WTC11 (cell line): ENCODE data around the gene ZFP91. TPM values are rescaled to one million over a fixed set of nuclear protein-coding genes. Genes with fewer than 3 reads are reported as not detected.

ENCODE experiments used
- ATAC-seq: fragments of 200-7000 bp; cut with Tn5 transposase; 2 replicates; pipeline ENCODE4 v1.10.0; 2021; ENCODE audit warnings: mild to moderate bottlenecking, moderate library complexity
- CTCF ChIA-PET: fragments of 300-600 bp; sonication (Branson Sonifier 250); formaldehyde crosslinking; loops from one replicate; lab custom pipeline; 2021; ENCODE audit warnings: antibody characterized with exemption; lab: Charles Lee
- POLR2A ChIA-PET: fragments of 350-600 bp; sonication (Branson Sonifier 250); formaldehyde crosslinking; loops from one replicate; lab custom pipeline; 2021; ENCODE audit warnings: antibody characterized with exemption; lab: Charles Lee
- DNase-seq: peaks from one replicate; pipeline ENCODE4 v3.0.0; 2021; ENCODE audit warnings: low spot score
- H3K27ac Mint-ChIP-seq: 2 replicates; pipeline ENCODE4 v1.8.0; 2021; ENCODE audit warnings: mixed read lengths
- H3K27me3 Mint-ChIP-seq: 2 replicates; pipeline ENCODE4 v1.8.0; 2021; ENCODE audit warnings: low read depth, mild to moderate bottlenecking, moderate library complexity, mixed read lengths
- H3K36me3 Mint-ChIP-seq: 2 replicates; pipeline ENCODE4 v1.8.0; 2021; ENCODE audit warnings: mixed read lengths
- H3K4me1 Mint-ChIP-seq: 2 replicates; pipeline ENCODE4 v1.8.0; 2022; ENCODE audit warnings: mixed read lengths
- H3K4me3 Mint-ChIP-seq: 2 replicates; pipeline ENCODE4 v1.8.0; 2021; ENCODE audit warnings: mild to moderate bottlenecking, moderate library complexity, mixed read lengths
- H3K9me3 Mint-ChIP-seq: 2 replicates; pipeline ENCODE4 v1.8.0; 2021; ENCODE audit warnings: mixed read lengths
- ATF6 ChIP-seq: sonication (generic); formaldehyde crosslinking; IDR thresholded peaks from 2 replicates; pipeline ENCODE4 v1.8.1; 2023; ENCODE audit warnings: mild to moderate bottlenecking, missing genetic modification reagents
- CDX4 ChIP-seq: fragments of 250-450 bp; sonication (Bioruptor Pico); IDR thresholded peaks from 2 replicates; pipeline ENCODE4 v1.9.0; 2021; ENCODE audit warnings: moderate library complexity, mild to moderate bottlenecking, inconsistent platforms, borderline replicate concordance
- E2F4 ChIP-seq: sonication (generic); formaldehyde crosslinking; IDR thresholded peaks from 2 replicates; pipeline ENCODE4 v1.8.1; 2022; ENCODE audit warnings: low read depth, mild to moderate bottlenecking, moderate library complexity, missing genetic modification reagents, borderline replicate concordance
- E2F5 ChIP-seq: sonication (generic); formaldehyde crosslinking; IDR thresholded peaks from 2 replicates; pipeline ENCODE4 v1.8.1; 2022; ENCODE audit warnings: mild to moderate bottlenecking, moderate library complexity, missing genetic modification reagents
- ELF4 ChIP-seq: sonication (generic); formaldehyde crosslinking; IDR thresholded peaks from 2 replicates; pipeline ENCODE4 v1.8.1; 2022; ENCODE audit warnings: low read depth, mild to moderate bottlenecking, moderate library complexity, missing genetic modification reagents
- ESRRA ChIP-seq: sonication (generic); formaldehyde crosslinking; IDR thresholded peaks from 2 replicates; pipeline ENCODE4 v1.8.1; 2022; ENCODE audit warnings: mild to moderate bottlenecking, missing genetic modification reagents, borderline replicate concordance
- ETV6 ChIP-seq: sonication (generic); formaldehyde crosslinking; IDR thresholded peaks from 2 replicates; pipeline ENCODE4 v1.8.1; 2022; ENCODE audit warnings: mild to moderate bottlenecking, missing genetic modification reagents
- MLX ChIP-seq: sonication (generic); formaldehyde crosslinking; IDR thresholded peaks from 2 replicates; pipeline ENCODE4 v1.8.1; 2023; ENCODE audit warnings: mild to moderate bottlenecking, missing genetic modification reagents, moderate library complexity
- SMAD3 ChIP-seq: sonication (generic); formaldehyde crosslinking; IDR thresholded peaks from 2 replicates; pipeline ENCODE4 v1.8.0; 2022; ENCODE audit warnings: missing genetic modification reagents, mild to moderate bottlenecking, borderline replicate concordance
- total RNA-seq: library from RNA; stranded (reverse); gene quantifications from 3 replicates; pipeline ENCODE4 v1.2.3, GENCODE V29; 2021
- TF ChIP-seq, protein P1 (sequence below): sonication (generic); formaldehyde crosslinking; IDR thresholded peaks from 2 replicates; pipeline ENCODE4 v1.8.0; 2023; ENCODE audit warnings: missing genetic modification reagents, mild to moderate bottlenecking, borderline replicate concordance
- TF ChIP-seq, protein P2 (sequence below): sonication (generic); formaldehyde crosslinking; IDR thresholded peaks from 2 replicates; pipeline ENCODE4 v1.8.0; 2022; ENCODE audit warnings: missing genetic modification reagents

ZFP91 gene
- total RNA-seq, 1 experiment from 2014 or later = 28.1 TPM

DNA sequence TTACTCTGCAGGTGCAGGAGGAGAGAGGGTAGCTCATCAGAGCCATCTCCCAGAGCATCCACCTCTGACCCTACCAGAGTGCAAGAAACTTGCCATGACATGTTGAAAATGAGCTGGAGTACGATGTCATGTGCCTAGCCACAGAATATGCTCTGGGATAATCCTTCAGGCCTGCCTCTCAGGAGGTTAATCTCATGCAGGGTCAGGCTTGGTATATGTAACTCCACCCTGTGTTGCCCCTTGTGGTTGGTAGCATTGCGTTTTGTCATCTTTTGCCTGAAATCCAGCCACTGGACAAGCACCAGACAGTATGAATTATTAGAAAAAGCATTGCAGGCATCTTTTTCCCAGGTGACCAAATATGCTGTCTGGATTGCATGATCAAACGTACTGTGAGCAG lies 79.8 kb downstream of the ZFP91 start:
- no peak overlapping the region for H3K27ac Mint-ChIP-seq
- H3K4me1 Mint-ChIP-seq = peaks cover 8% of the 10 kb centered on the region
- ATAC-seq (no peak), DNase-seq (no peak)
- H3K27me3 Mint-ChIP-seq = no peaks in the 10 kb centered on the region; the same call in 1 of the 2 replicates
- ChIA-PET POLR2A (no interaction called here), CTCF (interaction anchor here (1.3 to 1.8 kb wide), 3 partner anchors 242 to 400 kb away, joined by 3 to 8 read pairs (median 5); no protein-coding TSS in a partner anchor)
- no peak overlapping the region for H3K4me3 Mint-ChIP-seq
- H3K9me3 Mint-ChIP-seq = peaks cover 8% of the 10 kb centered on the region
- no peaks in the 10 kb centered on the region for H3K36me3 Mint-ChIP-seq
- TF ChIP-seq E2F4 (no peak), ETV6 (CRISPR knock-in tag) (no peak), E2F5 (CRISPR knock-in tag) (no peak), ESRRA (CRISPR knock-in tag) (no peak), ATF6 (CRISPR knock-in tag) (no peak), CDX4 (CRISPR knock-in tag) (no peak), ELF4 (no peak), MLX (CRISPR knock-in tag) (no peak), SMAD3 (CRISPR knock-in tag) (no peak)
- TF ChIP-seq, protein P1, sequence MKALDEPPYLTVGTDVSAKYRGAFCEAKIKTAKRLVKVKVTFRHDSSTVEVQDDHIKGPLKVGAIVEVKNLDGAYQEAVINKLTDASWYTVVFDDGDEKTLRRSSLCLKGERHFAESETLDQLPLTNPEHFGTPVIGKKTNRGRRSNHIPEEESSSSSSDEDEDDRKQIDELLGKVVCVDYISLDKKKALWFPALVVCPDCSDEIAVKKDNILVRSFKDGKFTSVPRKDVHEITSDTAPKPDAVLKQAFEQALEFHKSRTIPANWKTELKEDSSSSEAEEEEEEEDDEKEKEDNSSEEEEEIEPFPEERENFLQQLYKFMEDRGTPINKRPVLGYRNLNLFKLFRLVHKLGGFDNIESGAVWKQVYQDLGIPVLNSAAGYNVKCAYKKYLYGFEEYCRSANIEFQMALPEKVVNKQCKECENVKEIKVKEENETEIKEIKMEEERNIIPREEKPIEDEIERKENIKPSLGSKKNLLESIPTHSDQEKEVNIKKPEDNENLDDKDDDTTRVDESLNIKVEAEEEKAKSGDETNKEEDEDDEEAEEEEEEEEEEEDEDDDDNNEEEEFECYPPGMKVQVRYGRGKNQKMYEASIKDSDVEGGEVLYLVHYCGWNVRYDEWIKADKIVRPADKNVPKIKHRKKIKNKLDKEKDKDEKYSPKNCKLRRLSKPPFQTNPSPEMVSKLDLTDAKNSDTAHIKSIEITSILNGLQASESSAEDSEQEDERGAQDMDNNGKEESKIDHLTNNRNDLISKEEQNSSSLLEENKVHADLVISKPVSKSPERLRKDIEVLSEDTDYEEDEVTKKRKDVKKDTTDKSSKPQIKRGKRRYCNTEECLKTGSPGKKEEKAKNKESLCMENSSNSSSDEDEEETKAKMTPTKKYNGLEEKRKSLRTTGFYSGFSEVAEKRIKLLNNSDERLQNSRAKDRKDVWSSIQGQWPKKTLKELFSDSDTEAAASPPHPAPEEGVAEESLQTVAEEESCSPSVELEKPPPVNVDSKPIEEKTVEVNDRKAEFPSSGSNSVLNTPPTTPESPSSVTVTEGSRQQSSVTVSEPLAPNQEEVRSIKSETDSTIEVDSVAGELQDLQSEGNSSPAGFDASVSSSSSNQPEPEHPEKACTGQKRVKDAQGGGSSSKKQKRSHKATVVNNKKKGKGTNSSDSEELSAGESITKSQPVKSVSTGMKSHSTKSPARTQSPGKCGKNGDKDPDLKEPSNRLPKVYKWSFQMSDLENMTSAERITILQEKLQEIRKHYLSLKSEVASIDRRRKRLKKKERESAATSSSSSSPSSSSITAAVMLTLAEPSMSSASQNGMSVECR (CRISPR knock-in tag) = no peak
- TF ChIP-seq, protein P2, sequence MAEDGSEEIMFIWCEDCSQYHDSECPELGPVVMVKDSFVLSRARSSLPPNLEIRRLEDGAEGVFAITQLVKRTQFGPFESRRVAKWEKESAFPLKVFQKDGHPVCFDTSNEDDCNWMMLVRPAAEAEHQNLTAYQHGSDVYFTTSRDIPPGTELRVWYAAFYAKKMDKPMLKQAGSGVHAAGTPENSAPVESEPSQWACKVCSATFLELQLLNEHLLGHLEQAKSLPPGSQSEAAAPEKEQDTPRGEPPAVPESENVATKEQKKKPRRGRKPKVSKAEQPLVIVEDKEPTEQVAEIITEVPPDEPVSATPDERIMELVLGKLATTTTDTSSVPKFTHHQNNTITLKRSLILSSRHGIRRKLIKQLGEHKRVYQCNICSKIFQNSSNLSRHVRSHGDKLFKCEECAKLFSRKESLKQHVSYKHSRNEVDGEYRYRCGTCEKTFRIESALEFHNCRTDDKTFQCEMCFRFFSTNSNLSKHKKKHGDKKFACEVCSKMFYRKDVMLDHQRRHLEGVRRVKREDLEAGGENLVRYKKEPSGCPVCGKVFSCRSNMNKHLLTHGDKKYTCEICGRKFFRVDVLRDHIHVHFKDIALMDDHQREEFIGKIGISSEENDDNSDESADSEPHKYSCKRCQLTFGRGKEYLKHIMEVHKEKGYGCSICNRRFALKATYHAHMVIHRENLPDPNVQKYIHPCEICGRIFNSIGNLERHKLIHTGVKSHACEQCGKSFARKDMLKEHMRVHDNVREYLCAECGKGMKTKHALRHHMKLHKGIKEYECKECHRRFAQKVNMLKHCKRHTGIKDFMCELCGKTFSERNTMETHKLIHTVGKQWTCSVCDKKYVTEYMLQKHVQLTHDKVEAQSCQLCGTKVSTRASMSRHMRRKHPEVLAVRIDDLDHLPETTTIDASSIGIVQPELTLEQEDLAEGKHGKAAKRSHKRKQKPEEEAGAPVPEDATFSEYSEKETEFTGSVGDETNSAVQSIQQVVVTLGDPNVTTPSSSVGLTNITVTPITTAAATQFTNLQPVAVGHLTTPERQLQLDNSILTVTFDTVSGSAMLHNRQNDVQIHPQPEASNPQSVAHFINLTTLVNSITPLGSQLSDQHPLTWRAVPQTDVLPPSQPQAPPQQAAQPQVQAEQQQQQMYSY (CRISPR knock-in tag) = no peak
